Stomach (tissue), 4 donors: ENCODE measurements around the gene PRELID3B.

Source experiments
- CTCF ChIP-seq, 7 experiments: fragments of 450-650 bp in 4 of 7; fragments of 200-600 bp in 3 of 7; sonication (generic) in 3 of 7; IDR thresholded peaks; one replicate each; pipeline ENCODE4 v1.5.1; 2016 to 2019; ENCODE audit warnings: antibody characterized with exemption in 7 of 7, control low read depth in 2 of 7, mild to moderate bottlenecking in 1 of 7
- POLR2A ChIP-seq, 4 donors: fragments of 450-650 bp; IDR thresholded peaks; one replicate each; pipeline ENCODE4 v1.6.1; 2016; ENCODE audit warnings: antibody characterized with exemption in 4 of 4, control low read depth in 2 of 4, mild to moderate bottlenecking in 1 of 4, moderate library complexity in 1 of 4

DNA sequence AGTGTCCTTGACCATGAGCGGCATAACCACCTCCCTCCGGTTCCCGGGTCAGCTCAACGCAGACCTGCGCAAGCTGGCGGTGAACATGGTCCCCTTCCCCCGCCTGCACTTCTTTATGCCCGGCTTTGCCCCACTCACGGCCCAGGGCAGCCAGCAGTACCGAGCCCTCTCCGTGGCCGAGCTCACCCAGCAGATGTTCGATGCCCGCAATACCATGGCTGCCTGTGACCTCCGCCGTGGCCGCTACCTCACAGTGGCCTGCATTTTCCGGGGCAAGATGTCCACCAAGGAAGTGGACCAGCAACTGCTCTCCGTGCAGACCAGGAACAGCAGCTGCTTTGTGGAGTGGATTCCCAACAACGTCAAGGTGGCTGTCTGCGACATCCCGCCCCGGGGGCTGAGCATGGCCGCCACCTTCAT, 18.5 kb downstream of the PRELID3B start:
- TF ChIP-seq CTCF (IDR thresholded peaks at IDR 0.05) = no peak
- TF ChIP-seq POLR2A (IDR thresholded peaks at IDR 0.05) = no peak
